Stimulated activated CD8-positive, alpha-beta memory T cell treated with anti-CD3 and anti-CD28 coated beads, Interleukin-2, amount 100 ng/mL, for 48 hours (primary cell): ENCODE data around the gene HOXD12.

Experiments
- DNase-seq, 2 donors: peaks; one replicate each; pipeline ENCODE4 v3.0.0-alpha.2; 2020; ENCODE audit warnings: low read depth in 2 of 2

HOXD12 gene

DNA sequence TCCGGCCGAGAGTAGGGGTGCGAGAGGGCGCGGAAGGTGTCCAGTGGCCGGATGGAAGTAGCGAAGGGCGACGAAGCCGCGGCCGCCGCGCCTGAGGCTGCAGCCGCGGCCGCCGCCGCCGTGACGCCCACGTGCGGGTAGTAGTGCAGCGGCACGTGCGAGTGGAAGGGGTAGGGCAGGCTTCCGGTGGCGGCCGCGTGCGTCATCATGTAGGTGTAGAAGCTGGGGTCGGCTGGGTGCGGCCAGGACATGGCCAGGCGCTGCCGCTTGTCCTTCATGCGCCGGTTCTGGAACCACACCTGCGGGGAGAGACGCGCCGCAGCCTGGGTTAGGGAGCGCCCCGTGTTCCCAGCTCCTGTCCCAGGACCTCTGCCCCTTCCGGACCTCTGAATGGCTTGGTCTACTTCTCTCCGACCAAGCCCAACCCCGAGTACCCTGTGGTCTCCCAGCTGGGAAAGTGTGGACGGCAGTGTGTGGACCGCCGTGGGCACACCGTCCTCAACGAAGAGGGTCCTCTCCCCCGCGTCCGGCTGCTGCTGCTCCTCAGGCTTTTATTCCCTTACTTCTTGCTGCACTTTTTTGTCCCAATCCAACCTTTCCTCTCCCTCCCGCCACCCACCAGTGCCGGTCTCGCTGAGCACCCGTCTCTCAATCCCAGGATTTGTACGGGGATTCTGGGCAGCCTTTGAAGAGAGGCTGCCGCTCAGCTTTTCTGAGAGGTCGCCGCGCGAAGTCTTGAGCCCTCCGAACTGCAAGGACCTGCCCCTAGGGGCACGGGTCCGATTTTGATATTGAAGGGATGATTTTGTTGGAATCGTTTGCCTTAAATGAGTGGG, 18.8 kb upstream of the HOXD12 start:
- DNase-seq, result no peak

DNA sequence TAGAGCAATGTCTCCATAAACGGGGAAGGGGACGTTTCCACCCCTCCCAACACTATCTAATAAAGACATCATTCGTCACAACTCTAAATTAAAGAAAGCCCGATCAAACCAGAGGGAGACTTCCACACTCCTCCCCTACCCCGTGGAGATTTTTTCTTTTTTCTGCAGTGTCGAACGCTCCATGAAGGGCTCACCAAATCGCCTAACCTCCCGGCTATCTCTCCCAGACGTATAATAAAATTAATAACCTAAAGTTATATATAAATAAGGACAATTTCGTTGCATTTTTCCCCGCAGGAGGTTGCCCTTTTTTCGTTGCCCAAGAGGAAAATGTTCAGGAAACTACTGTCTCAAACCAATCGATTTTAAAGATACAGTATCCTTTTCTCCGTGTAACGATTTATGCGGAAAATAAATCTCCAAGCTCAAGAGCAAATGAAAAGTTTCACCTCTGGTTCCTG, 18.2 kb upstream of the HOXD12 start:
- DNase-seq, result no peak

GRCh38 chr2:176081837-176082524, 17.6 kb upstream of the HOXD12 start:
- no peak for DNase-seq

- no peak for DNase-seq
These were observed 17.1 kb upstream of the HOXD12 start for GRCh38 chr2:176082525-176082823.

DNA sequence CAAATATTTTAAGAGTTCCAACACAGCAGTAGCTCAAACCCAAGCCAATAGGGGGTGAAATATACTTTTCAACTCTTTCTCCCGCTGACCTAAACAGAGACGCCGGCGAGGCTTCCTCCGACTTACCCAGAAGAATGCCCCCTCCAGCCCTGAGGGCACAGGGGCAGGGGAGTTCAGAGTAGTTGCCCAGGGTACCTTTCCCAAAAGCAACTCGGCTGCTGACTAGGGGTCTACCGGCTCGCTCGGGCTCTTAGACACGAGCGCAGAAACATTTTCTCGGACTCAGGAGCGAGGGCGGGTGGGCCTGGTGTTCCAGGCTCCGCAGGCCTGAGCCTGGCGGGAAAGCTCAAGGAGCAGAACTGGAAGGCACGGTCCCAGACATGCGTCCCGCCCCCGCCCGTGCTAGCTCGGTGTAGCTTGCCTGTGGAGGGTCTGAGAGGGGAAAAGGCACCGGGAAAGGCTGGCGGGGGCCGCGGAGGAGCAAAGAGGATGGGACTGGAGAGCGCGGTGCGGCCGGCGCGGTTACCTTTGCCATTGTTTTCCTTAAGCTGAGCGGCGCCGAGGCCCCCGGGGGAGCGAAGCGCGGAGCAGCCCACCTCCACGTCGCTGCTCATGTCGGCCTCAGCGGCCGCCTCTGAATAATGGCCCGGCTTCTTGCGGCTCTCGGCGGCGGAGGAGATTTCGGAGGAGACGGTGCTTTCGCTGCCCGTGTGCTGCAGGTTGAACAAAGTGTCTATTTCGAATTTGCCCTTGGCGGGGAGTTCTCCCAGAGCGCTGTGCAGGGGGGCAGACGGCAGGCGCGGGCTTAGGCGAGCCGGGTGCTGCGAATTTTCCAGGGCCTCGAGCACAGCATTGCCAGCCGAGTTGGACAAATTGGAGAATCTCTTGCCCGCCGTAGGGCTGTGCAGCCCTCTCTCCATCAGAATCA, 16.5 kb upstream of the HOXD12 start:
- no peak for DNase-seq

DNA sequence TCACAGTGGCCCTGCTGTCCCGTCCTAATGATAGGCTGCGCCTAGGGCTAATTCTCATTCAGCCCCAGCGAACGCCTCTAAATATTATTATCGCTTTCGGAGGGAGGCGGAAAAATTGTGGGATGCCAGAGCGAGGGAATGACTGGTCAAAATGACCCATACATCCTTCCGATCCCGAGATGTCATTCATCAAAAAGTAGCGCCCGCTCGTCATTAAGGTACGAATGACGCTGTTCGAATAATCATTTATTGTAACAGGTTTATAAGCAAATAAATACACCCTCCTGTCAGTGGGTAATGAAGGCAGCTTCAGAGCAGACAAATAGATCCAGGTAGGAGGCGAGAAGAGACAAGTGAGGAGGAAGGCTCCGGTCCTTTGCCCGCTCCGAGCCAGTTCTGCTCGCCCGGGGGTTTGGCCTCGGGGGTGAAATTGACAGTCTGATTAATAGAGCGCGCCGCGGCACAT, 15.8 kb upstream of the HOXD12 start, which contains the start of gene EVX2:
TSS of gene EVX2 (minus strand) at position 167 of the 466 bp plus-strand sequence. CDS start 186 bp downstream, outside the sequence.
- DNase-seq, result no peak

DNA sequence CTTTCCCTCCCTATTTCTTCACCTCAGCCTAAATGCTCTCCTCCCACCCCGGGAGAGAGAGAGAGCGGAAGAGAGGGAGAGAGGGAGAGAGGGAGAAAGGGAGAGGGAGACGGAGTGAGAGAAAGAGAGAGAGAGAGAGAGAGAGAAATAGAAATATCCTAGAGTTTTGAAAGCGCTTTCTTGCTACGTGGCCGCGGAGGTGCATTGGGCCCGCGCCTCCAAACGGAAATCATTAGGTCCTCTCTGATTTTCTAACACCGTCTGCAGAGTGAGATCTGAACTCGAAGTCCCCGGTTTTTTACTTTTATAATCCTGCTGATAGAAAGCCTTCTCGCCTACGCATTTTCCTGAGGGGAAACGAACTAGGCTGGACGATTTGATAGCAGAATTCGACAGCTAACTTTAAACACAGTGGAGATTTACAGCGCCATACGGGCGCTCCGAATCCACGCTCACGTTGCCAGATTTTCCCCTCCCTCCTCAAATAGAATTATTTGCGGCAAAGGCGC, 14.9 kb upstream of the HOXD12 start:
- DNase-seq, result no peak

- DNase-seq, result no peak
These were observed 14.3 kb upstream of the HOXD12 start for GRCh38 chr2:176085120-176085788.

DNA sequence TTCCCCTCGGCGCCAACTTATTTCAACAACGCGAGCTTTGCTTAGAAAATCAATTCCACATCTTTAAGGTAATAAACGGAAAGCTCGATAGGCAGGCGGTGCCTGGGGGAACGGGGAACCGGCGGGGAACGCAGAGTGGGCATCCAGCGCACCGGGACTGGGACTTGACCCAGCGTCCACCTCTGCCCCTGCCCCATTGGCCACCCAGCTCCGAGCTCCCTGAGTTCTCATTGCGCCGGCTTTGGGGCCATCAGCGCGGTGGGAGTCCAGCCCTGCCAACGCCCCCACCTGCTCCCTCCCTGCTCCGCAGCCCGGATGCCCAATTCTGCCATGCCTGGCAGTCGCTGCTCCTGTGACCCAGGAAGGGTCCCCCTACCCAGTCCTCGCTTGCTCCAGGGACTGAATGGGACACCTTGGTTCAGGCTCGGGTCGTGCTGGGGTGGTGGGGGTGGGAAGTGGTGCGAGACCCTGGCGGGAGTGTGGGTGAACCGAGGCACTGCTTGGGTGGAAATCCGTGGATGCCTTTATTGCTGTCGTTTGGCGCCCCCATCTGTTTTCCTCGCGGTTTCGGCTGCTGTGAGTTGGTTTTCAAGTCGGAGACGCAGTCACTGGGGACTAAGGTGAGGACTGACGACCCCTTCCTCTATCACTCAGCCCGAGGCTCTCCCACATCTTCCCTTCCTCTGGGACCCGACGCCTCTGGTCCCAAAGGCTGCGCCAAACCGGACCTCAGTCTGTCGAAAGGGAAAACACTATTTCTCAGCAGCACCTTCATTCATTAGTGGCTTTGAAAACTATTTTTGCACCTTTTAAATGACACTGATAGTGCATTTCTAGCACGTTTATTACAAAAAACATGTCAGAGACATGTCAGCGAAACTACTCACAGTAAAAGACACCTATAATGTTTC, 13.5 kb upstream of the HOXD12 start:
- DNase-seq, result no peak

DNA sequence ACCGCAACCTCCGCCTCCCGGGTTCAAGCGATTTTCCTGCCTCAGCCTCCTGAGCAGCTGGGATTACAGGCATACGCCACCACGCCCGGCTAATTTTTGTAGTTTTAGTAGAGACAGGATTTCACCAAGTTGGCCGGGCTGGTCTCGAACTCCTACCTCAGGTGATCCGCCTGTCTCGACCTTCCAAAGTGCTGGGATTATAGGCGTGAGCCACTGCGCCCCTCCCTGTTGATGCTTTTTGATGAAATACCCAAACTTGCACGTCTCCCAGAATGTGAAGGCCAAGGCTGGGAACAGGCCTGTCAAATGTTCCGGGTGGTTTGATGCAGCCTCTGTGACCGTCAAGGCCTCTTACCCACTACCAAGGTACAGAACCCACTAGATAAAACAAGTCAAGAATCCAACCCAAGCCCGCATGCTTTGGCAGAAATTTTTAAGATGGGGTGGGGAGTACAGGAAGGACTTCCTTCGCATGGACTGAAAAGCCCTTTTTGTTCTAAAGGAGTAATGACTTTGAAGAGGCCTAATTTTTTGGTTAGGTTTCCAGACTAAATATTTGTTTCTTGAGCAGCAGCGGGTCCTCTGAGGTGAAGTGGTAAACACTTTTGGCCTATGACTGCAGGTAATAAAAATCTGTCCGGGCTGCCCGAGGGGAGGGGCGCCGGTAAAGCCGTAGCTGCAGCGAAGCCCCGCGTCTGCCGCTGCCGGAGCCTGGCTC, 12.1 kb upstream of the HOXD12 start:
- DNase-seq, result no peak

GRCh38 chr2:176088048-176088936, 11.3 kb upstream of the HOXD12 start:
- DNase-seq, result no peak

GRCh38 chr2:176088937-176089842, 10.4 kb upstream of the HOXD12 start:
- DNase-seq, result no peak

GRCh38 chr2:176089843-176090395, 9.7 kb upstream of the HOXD12 start:
- no peak for DNase-seq

GRCh38 chr2:176090862-176091261, 8.7 kb upstream of the HOXD12 start:
- DNase-seq, result no peak

DNA sequence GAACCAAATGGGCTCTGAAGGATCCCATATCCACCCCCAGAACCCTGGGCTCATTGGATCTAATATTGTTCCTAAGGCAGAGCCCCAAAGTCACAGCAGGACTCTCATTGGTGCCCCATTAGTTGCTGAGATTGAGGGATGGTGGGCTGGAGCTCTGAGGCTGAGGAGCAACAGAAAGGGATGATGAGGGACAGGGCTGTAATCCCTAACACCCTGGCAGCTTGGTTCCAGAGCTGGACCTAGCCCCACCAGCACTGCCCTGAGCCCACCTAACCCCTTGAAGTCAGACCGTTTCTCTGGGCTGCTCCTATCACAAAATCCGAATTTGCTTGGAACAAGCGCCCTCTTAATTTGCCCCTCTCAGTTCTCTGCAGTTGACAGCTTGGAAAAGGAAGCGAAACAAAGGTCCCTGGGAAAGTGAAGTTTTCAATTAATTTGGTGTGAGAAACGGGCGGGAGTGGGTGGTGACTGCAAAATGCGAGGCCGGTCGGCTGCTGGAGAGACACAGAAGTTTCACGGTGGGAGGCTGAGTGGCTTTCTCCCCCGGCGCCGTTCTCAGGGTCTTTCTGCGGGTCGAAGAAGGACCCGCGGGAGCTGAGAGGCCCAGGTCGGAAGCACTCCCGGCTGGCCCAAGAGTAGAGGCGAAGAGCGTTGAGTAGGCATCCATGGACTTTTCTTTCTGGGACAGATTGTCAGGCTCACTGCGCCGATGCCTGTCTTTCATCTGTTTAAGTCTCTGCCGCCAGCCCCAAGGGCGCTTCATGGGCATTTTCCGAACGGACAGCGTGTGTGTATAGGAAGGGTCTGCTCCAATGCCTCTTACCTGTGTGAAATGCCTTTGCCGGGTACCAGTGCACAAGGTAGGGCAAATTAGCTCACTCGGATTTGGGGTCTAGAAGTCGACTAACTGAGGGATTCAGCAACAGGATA, 8.0 kb upstream of the HOXD12 start:
- DNase-seq, result no peak
